GM12872 (cell line): ENCODE measurements around the gene SULF2.

ENCODE experiments used
- TF ChIP-seq, protein P1 (sequence below): IDR thresholded peaks from 3 replicates; pipeline ENCODE4 v1.5.1; 2011; ENCODE audit warnings: low read depth, mild to moderate bottlenecking, low read length, moderate library complexity; ENCODE audit not compliant: insufficient read depth

The SULF2 gene

DNA sequence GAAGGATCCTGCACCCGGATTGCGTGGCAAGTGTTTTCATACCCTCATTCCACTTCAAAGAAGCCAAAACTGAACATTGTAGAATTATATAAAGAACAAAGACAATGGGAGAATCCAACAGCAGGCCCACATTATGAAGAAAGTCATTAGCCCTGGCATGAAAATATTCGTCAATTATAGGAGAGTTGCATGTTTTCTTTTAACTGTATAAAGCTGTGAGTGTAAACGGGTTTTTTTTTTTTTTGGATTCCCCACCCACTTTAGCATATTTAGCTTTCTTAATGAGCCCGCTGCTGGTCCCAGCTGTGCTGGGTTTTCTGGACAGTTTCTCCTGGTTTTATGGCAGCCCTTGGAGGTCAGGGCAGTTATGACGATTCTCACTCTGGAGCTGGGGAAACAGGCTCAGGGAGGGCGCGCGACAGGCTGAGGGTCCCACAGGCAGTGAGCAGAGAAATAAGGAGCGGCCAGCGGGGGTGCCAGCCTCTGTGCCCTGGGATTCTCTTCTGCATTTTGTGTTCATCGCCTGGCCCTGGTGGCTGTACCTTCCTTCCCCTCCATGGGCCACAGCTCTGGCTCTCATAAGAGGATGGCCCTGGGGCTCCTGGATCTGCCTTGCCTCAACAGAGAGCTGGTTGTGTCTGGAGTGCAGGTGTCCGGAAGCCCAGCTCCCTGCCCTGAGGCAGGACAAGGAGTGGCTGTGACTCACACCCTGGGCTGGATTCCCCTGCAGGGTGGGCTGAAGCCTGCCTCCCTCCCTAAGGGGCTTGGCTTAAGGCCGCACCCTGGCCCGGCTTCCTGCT is 24.1 kb upstream of the SULF2 start:
- TF ChIP-seq, protein P1, sequence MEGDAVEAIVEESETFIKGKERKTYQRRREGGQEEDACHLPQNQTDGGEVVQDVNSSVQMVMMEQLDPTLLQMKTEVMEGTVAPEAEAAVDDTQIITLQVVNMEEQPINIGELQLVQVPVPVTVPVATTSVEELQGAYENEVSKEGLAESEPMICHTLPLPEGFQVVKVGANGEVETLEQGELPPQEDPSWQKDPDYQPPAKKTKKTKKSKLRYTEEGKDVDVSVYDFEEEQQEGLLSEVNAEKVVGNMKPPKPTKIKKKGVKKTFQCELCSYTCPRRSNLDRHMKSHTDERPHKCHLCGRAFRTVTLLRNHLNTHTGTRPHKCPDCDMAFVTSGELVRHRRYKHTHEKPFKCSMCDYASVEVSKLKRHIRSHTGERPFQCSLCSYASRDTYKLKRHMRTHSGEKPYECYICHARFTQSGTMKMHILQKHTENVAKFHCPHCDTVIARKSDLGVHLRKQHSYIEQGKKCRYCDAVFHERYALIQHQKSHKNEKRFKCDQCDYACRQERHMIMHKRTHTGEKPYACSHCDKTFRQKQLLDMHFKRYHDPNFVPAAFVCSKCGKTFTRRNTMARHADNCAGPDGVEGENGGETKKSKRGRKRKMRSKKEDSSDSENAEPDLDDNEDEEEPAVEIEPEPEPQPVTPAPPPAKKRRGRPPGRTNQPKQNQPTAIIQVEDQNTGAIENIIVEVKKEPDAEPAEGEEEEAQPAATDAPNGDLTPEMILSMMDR = no peak

DNA sequence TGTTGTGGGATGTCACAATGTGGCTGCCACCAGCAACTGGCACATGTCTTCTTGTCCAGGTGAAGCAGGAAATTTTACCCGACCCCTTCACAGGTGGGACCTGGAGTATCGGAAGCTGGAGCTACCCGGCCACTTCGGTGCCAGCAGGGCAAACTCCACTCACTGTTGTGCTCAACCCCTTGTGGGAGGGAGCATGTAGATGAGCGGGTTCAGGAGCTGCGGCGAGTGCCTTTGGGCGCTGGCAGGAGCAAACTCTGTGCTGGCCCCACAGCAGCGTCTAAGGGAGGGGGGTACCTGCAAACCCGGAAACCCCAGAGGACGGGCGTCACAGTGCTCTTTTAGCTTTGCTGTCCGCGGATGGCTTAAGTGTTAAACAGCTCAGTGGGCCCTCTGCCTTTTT is 20.7 kb upstream of the SULF2 start:
- TF ChIP-seq, protein P1 = no peak

DNA sequence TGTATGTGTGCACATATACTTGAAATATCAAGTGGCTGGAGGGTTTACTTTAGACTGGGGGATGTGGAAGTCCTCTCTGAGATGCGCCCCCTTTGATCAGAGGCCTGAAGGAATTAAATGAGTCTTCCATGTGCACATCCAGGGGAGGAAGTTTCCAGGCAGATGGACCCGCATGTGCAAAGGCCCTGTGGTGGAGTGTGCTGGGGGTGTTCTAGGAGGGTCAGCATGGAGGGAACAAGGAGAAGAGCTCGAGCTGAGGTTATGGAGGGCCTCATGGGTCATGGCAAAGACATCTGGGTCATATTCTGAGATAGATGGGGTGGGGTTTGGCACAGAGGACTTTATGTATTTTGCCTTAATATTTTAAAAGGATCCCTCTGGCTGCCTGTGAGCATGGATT is 17.7 kb upstream of the SULF2 start:
- TF ChIP-seq, protein P1 = no peak

DNA sequence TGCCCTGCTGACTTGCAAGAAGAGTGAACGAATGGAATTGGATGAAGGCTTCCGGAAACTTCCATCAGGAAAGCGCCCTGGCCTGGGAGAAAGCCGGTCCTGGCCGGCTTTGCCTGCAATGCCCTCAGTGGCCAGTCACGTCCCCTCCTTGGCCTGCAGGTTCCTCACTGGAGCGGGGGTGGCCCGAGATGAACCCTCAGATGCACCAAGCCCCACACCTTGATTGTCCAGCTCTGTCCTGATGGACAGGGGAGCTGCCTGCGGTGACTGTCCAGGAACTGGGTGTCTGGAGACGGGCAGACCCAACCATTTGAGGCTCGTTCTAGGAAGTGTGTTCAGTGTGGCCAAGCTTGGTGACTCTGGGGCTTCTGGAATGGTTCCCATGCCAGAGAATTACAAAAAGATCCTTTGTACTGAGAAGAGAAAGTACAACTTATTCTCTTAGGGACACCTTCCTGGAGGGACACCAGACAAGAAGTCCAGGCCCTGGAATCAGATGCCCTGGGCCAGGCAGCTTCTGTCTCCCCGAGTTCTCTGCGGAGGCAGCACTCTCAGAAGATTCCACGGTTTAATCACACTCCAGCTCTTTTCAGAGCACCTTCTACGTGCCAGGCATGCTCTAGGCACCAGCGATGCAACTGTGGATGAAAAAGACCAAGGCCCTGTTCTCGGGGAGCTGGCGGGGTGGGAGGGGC is 17.1 kb upstream of the SULF2 start:
- TF ChIP-seq, protein P1 = no peak

DNA sequence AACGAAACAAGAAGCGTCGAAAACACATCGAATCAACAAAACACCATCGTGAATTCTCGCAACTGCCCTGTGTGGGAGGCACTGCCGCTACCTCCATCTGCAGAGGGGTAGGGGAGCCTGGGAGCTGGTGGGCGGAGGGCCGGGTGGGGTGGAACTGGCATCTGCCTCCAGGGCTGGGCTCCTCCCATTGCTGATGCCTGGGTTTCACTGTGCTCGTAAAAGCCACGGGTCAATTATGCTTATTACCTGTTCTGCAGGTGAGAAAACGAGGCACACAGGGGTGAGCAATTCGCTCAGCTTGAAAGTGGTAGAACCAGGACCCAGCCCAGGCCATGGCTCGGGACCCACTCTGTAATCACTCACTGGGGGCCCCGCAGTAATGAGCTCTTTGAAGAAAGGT is 16.5 kb upstream of the SULF2 start:
- TF ChIP-seq, protein P1 = no peak

DNA sequence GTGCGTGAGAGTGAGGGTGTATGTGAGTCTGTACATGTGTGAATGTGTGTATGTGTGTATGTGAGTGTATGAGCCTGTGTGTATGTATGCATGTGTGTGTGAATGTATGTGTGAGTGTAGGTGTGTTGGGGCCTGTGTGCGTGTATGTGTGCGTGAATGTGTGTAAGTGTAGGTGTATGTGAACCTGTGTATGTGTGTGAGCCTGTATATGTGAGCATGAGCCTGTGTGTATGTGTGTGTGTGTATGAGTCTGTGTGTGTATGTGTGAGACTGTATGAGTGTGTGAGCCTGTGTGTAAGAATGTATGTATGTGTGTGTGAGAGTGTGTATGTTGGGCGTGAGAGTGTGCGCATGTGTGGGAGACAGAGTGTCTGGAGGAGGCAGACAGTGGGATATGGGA is 15.8 kb upstream of the SULF2 start:
- TF ChIP-seq, protein P1 = no peak

DNA sequence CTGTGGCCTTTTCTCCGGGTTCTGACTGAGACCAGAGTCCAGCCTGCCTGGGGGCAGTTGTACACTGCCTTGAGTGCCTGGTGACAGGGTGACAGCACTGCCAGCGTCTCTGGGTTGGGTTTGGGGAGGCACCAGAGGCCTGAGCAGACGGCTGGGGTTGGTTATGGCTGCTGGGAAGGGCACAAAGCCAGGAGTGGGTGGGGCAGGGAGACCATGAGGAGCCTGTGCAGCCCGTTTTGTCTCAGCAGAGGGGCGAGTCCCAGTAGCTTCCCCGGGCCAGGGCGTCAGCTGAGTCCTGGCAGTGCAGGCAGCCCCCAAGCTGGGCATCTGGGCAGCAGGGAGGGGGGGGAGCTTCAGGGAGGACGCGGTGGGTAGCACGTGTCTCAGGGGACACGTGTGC is 15.3 kb upstream of the SULF2 start:
- TF ChIP-seq, protein P1 = no peak
